Liver (tissue), 9 donors: Measurements from ENCODE around the gene PPOX. TPM values are rescaled to one million over a fixed set of nuclear protein-coding genes. Genes with fewer than 3 reads are reported as not detected.

Experiments used
- DNase-seq: peaks from one replicate; pipeline ENCODE4 v3.0.0-alpha.2; 2017; ENCODE audit warnings: low spot score
- H3K27ac ChIP-seq, 2 donors: one replicate each; pipeline ENCODE4 v1.7.0; 2013; ENCODE audit warnings: inconsistent platforms in 2 of 2, low read length in 2 of 2, control low read depth in 1 of 2, low read depth in 1 of 2, mild to moderate bottlenecking in 1 of 2
- H3K27me3 ChIP-seq, 4 donors: one replicate each; pipeline versions ENCODE4 v1.6.1 to v1.7.0; 2013; ENCODE audit warnings: low read length in 3 of 4, inconsistent platforms in 1 of 4, mild to moderate bottlenecking in 1 of 4, moderate library complexity in 1 of 4; ENCODE audit not compliant: control insufficient read depth in 4 of 4, insufficient read depth in 4 of 4
- H3K36me3 ChIP-seq, 4 donors: one replicate each; pipeline versions ENCODE4 v1.6.1 to v1.7.0; 2013; ENCODE audit warnings: low read length in 3 of 4, mild to moderate bottlenecking in 3 of 4, low read depth in 1 of 4, moderate library complexity in 1 of 4; ENCODE audit not compliant: control insufficient read depth in 4 of 4, insufficient read depth in 3 of 4
- H3K4me1 ChIP-seq, 4 donors: one replicate each; pipeline versions ENCODE4 v1.6.1 to v1.7.0; 2013; ENCODE audit warnings: low read length in 3 of 4, mild to moderate bottlenecking in 3 of 4, moderate library complexity in 1 of 4; ENCODE audit not compliant: control insufficient read depth in 4 of 4, insufficient read depth in 4 of 4
- H3K4me3 ChIP-seq, 3 donors: one replicate each; pipeline versions ENCODE4 v1.6.1 to v1.7.0; 2013; ENCODE audit warnings: low read length in 3 of 3, control low read depth in 1 of 3, low read depth in 1 of 3, mild to moderate bottlenecking in 1 of 3
- H3K9ac ChIP-seq, 2 donors: one replicate each; pipeline ENCODE4 v1.7.0; 2013; ENCODE audit warnings: low read length in 2 of 2, mild to moderate bottlenecking in 2 of 2, moderate library complexity in 2 of 2, control low read depth in 1 of 2, low read depth in 1 of 2
- H3K9me3 ChIP-seq, 4 donors: one replicate each; pipeline versions ENCODE4 v1.6.1 to v1.7.0; 2013; ENCODE audit warnings: low read length in 3 of 4; ENCODE audit not compliant: control insufficient read depth in 4 of 4
- EGR1 ChIP-seq, 2 donors: IDR thresholded peaks; 2 replicates each; pipeline ENCODE4 v1.6.1; 2016 to 2018; ENCODE audit warnings: antibody characterized with exemption in 2 of 2, low read depth in 2 of 2
- FOXA1 ChIP-seq: IDR thresholded peaks from 2 replicates; pipeline ENCODE4 v1.6.1; 2016; ENCODE audit warnings: antibody characterized with exemption
- FOXA2 ChIP-seq: IDR thresholded peaks from 2 replicates; pipeline ENCODE4 v1.6.1; 2016; ENCODE audit warnings: antibody characterized with exemption
- GABPA ChIP-seq, 2 donors: IDR thresholded peaks in 1 of 2; conservative IDR thresholded peaks in 1 of 2; 2 replicates each; pipeline ENCODE4 v1.6.1; 2016; ENCODE audit warnings: antibody characterized with exemption in 2 of 2, mild to moderate bottlenecking in 1 of 2, moderate library complexity in 1 of 2
- HNF4A ChIP-seq, 2 donors: conservative IDR thresholded peaks; 2 replicates each; pipeline ENCODE4 v1.6.1; 2016; ENCODE audit warnings: antibody characterized with exemption in 2 of 2, mild to moderate bottlenecking in 2 of 2
- HNF4G ChIP-seq: IDR thresholded peaks from 2 replicates; pipeline ENCODE4 v1.6.1; 2016; ENCODE audit warnings: antibody characterized with exemption
- JUND ChIP-seq, 2 donors: IDR thresholded peaks; 2 replicates each; pipeline ENCODE4 v1.6.1; 2016; ENCODE audit warnings: antibody characterized with exemption in 2 of 2
- NR2F2 ChIP-seq: IDR thresholded peaks from 2 replicates; pipeline ENCODE4 v1.6.1; 2016; ENCODE audit warnings: antibody characterized with exemption
- RAD21 ChIP-seq, 2 donors: IDR thresholded peaks; 2 replicates each; pipeline ENCODE4 v1.6.1; 2016; ENCODE audit warnings: antibody characterized with exemption in 2 of 2, mild to moderate bottlenecking in 2 of 2
- RXRA ChIP-seq, 2 donors: IDR thresholded peaks; 2 replicates each; pipeline ENCODE4 v1.6.1; 2017 to 2018; ENCODE audit warnings: antibody characterized with exemption in 2 of 2, mild to moderate bottlenecking in 1 of 2
- SP1 ChIP-seq: IDR thresholded peaks from 2 replicates; pipeline ENCODE4 v1.6.1; 2018; ENCODE audit warnings: antibody characterized with exemption, mild to moderate bottlenecking
- TAF1 ChIP-seq: conservative IDR thresholded peaks from 2 replicates; pipeline ENCODE4 v1.6.1; 2016; ENCODE audit warnings: antibody characterized with exemption, mild to moderate bottlenecking
- YY1 ChIP-seq: IDR thresholded peaks from 2 replicates; pipeline ENCODE4 v1.6.1; 2016; ENCODE audit warnings: antibody characterized with exemption, mild to moderate bottlenecking
- WGBS: extraction: QIAGEN DNeasy Blood & Tissue Kit; methylation state at CpG from one replicate; pipeline ENCODE4 v1.1.7; 2013; 5-methylcytosine and 5-hydroxymethylcytosine counted together
- polyA plus RNA-seq, 2 donors: library from polyadenylated mRNA; stranded (reverse) in 1 of 2; unstranded in 1 of 2; fragments of 200-250 nt in 1 of 2; fragments of >200 nt in 1 of 2; fragmentation: Nextera tagmentation in 1 of 2; extraction: Ambion mirVana in 1 of 2; gene quantifications; one replicate each; pipeline versions ENCODE4 v1.2.1 to v1.2.3, GENCODE V29; 2013 to 2015
- total RNA-seq, 2 donors: library from RNA; depleted of rRNA; stranded (reverse); fragments of >200 nt; gene quantifications; one replicate each; pipeline ENCODE4 v1.2.3, GENCODE V29; 2014
- TF ChIP-seq, protein P1 (sequence below): IDR thresholded peaks from 2 replicates; pipeline ENCODE4 v1.6.1; 2016; ENCODE audit warnings: antibody characterized with exemption
- TF ChIP-seq, protein P2 (sequence below): fragments of 150-350 bp; IDR thresholded peaks from 2 replicates; pipeline ENCODE4 v1.5.1; 2017; ENCODE audit warnings: improper control_type of control experiment, low read depth, low read length; ENCODE audit not compliant: missing input control
- TF ChIP-seq, protein P3 (sequence below): IDR thresholded peaks from 2 replicates; pipeline ENCODE4 v1.6.1; 2016; ENCODE audit warnings: antibody characterized with exemption
- TF ChIP-seq, protein P4 (sequence below): IDR thresholded peaks from 2 replicates; pipeline ENCODE4 v1.6.1; 2016; ENCODE audit warnings: antibody characterized with exemption
- TF ChIP-seq, protein P5 (sequence below): IDR thresholded peaks from 2 replicates; pipeline ENCODE4 v1.6.1; 2016; ENCODE audit warnings: antibody characterized with exemption, mild to moderate bottlenecking
- donor health status: healthy.
- donor health status: healthy.
- donor health status: healthy.
- donor health status: healthy.
- donor health status: healthy.

Gene PPOX
- total and polyA plus RNA-seq, 4 donors: 6.2 to 106 (median 7.9) TPM

DNA sequence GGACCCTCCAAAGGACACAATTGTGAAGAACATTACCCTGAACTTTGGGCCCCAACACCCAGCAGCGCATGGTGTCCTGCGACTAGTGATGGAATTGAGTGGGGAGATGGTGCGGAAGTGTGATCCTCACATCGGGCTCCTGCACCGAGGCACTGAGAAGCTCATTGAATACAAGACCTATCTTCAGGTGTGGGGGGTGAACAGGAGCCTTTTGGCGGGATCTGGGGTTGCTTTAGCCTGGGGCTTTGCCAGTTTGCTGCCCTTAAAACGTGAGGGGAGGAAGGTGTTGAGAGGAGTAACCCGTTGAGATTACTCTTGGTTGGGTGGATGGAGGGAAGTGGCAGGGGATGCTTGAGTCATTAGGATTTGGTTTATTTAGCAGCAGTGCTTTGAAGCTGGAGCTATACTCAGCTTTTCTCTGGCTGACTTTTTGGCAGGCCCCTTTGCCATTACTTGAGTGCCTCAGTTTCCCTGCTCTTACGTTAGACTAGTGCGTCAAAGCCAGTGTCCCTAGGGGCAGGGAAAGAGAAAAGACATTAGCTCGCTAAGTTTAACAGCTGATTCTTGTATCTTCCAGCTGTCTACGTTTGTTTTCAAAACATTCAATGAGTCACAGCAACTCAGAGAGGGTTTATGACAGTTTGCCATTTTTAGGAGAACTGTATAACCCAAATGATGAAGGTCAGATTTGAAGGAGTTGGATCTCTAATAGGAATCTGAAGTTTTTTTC, 40.4 kb downstream of the PPOX start:
- Histone ChIP-seq H3K4me3 (no peak overlapping the region), H3K9me3 (no peaks in the 10 kb centered on the region), H3K36me3 (peaks cover 6 to 51% (median 34%) of the 10 kb centered on the region in 4 donors), H3K27me3 (no peaks in the 10 kb centered on the region), H3K9ac (no peak overlapping the region), H3K27ac (peak overlapping the region; percentile 63 to 82), H3K4me1 (peaks cover 8 to 27% (median 20%) of the 10 kb centered on the region in 4 donors)
- TF ChIP-seq, protein P1, sequence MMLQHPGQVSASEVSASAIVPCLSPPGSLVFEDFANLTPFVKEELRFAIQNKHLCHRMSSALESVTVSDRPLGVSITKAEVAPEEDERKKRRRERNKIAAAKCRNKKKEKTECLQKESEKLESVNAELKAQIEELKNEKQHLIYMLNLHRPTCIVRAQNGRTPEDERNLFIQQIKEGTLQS: no peak
- TF ChIP-seq YY1: peak; percentile 10
- 86% methylated on average over 12 of the region's 12 CpGs for WGBS
- DNase-seq: no peak

DNA sequence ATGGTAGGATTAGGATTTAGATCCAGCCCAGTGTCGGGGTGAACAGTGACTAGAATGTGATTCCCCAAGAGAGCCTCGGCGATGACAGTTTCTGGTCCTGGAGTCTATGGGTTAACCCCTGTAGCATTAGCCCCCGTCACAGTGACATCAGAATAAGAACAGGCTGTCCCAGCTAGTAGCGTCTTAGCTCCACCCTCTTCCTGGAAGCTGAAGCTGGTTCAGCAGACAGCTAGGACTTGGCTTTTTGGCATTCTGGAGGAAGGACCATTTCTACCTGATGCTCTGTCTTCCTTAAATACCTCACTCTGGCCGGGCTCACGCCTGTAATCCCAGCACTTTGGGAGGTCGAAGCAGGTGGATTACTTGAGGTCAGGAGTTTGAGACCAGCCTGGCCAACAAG, 40.9 kb downstream of the PPOX start:
- Histone ChIP-seq H3K4me3 (no peak overlapping the region), H3K9me3 (no peaks in the 10 kb centered on the region), H3K36me3 (peaks cover 6 to 55% (median 38%) of the 10 kb centered on the region in 4 donors), H3K4me1 (peaks cover 7 to 27% (median 19%) of the 10 kb centered on the region in 4 donors), H3K9ac (no peak overlapping the region), H3K27me3 (no peaks in the 10 kb centered on the region), H3K27ac (peak overlapping the region; percentile 46 to 82)
- no peak for DNase-seq
- TF ChIP-seq HNF4A (conservative IDR thresholded peaks at IDR 0.05): no peak
- TF ChIP-seq, protein P1: no peak
- TF ChIP-seq JUND (IDR thresholded peaks at IDR 0.05): no peak
- no peak for TF ChIP-seq GABPA (IDR thresholded peaks at IDR 0.05 in 1 of 2, conservative IDR thresholded peaks at IDR 0.05 in 1 of 2)
- TF ChIP-seq, protein P2, sequence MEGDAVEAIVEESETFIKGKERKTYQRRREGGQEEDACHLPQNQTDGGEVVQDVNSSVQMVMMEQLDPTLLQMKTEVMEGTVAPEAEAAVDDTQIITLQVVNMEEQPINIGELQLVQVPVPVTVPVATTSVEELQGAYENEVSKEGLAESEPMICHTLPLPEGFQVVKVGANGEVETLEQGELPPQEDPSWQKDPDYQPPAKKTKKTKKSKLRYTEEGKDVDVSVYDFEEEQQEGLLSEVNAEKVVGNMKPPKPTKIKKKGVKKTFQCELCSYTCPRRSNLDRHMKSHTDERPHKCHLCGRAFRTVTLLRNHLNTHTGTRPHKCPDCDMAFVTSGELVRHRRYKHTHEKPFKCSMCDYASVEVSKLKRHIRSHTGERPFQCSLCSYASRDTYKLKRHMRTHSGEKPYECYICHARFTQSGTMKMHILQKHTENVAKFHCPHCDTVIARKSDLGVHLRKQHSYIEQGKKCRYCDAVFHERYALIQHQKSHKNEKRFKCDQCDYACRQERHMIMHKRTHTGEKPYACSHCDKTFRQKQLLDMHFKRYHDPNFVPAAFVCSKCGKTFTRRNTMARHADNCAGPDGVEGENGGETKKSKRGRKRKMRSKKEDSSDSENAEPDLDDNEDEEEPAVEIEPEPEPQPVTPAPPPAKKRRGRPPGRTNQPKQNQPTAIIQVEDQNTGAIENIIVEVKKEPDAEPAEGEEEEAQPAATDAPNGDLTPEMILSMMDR: no peak
- peak; percentile 7 for TF ChIP-seq YY1
- TF ChIP-seq RAD21 (IDR thresholded peaks at IDR 0.05): no peak
- peak in 1 of 2 donors; percentile 36 for TF ChIP-seq RXRA (IDR thresholded peaks at IDR 0.05)
- TF ChIP-seq NR2F2: peak; percentile 82
- TF ChIP-seq HNF4G: no peak
- TF ChIP-seq, protein P3, sequence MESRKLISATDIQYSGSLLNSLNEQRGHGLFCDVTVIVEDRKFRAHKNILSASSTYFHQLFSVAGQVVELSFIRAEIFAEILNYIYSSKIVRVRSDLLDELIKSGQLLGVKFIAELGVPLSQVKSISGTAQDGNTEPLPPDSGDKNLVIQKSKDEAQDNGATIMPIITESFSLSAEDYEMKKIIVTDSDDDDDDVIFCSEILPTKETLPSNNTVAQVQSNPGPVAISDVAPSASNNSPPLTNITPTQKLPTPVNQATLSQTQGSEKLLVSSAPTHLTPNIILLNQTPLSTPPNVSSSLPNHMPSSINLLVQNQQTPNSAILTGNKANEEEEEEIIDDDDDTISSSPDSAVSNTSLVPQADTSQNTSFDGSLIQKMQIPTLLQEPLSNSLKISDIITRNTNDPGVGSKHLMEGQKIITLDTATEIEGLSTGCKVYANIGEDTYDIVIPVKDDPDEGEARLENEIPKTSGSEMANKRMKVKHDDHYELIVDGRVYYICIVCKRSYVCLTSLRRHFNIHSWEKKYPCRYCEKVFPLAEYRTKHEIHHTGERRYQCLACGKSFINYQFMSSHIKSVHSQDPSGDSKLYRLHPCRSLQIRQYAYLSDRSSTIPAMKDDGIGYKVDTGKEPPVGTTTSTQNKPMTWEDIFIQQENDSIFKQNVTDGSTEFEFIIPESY: no peak
- peak; percentile 41 for TF ChIP-seq TAF1
- no peak for TF ChIP-seq FOXA1
- peak; percentile 76 for TF ChIP-seq SP1
- TF ChIP-seq, protein P4, sequence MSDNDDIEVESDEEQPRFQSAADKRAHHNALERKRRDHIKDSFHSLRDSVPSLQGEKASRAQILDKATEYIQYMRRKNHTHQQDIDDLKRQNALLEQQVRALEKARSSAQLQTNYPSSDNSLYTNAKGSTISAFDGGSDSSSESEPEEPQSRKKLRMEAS: no peak
- TF ChIP-seq FOXA2: no peak
- TF ChIP-seq, protein P5, sequence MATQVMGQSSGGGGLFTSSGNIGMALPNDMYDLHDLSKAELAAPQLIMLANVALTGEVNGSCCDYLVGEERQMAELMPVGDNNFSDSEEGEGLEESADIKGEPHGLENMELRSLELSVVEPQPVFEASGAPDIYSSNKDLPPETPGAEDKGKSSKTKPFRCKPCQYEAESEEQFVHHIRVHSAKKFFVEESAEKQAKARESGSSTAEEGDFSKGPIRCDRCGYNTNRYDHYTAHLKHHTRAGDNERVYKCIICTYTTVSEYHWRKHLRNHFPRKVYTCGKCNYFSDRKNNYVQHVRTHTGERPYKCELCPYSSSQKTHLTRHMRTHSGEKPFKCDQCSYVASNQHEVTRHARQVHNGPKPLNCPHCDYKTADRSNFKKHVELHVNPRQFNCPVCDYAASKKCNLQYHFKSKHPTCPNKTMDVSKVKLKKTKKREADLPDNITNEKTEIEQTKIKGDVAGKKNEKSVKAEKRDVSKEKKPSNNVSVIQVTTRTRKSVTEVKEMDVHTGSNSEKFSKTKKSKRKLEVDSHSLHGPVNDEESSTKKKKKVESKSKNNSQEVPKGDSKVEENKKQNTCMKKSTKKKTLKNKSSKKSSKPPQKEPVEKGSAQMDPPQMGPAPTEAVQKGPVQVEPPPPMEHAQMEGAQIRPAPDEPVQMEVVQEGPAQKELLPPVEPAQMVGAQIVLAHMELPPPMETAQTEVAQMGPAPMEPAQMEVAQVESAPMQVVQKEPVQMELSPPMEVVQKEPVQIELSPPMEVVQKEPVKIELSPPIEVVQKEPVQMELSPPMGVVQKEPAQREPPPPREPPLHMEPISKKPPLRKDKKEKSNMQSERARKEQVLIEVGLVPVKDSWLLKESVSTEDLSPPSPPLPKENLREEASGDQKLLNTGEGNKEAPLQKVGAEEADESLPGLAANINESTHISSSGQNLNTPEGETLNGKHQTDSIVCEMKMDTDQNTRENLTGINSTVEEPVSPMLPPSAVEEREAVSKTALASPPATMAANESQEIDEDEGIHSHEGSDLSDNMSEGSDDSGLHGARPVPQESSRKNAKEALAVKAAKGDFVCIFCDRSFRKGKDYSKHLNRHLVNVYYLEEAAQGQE: no peak
- no peak for TF ChIP-seq EGR1 (IDR thresholded peaks at IDR 0.05; ENCODE audit: low read depth in 2 of 2)
- WGBS: 77% methylated on average over 8 of the region's 8 CpGs
